Parathyroid adenoma (tissue), 2 donors: Measurements from ENCODE around the gene ERCC6L.
A peak's percentile ranks its signal among the peaks of the same experiment; 100 is the strongest.

Experiments
- H2AFZ ChIP-seq: fragments of 300-600 bp; sonication (generic); one replicate; pipeline ENCODE4 v1.7.0; 2017; ENCODE audit warnings: antibody characterized with exemption, mild to moderate bottlenecking
- H3K27ac ChIP-seq: fragments of 300-600 bp; sonication (generic); one replicate; pipeline ENCODE4 v1.7.0; 2017
- H3K27me3 ChIP-seq: fragments of 300-600 bp; sonication (generic); one replicate; pipeline ENCODE4 v1.7.0; 2017; ENCODE audit warnings: low read length; ENCODE audit not compliant: control insufficient read depth, insufficient read depth
- H3K36me3 ChIP-seq: fragments of 300-600 bp; sonication (generic); one replicate; pipeline ENCODE4 v1.7.0; 2017; ENCODE audit warnings: low read length; ENCODE audit not compliant: control insufficient read depth, insufficient read depth
- H3K4me1 ChIP-seq: fragments of 300-600 bp; sonication (generic); one replicate; pipeline ENCODE4 v1.7.0; 2017; ENCODE audit warnings: control low read depth
- H3K4me2 ChIP-seq: fragments of 300-600 bp; sonication (generic); one replicate; pipeline ENCODE4 v1.7.0; 2017; ENCODE audit warnings: low read length
- H3K4me3 ChIP-seq: fragments of 300-600 bp; sonication (generic); one replicate; pipeline ENCODE4 v1.7.0; 2017; ENCODE audit warnings: low read depth, low read length
- H3K79me2 ChIP-seq: fragments of 300-600 bp; sonication (generic); one replicate; pipeline ENCODE4 v1.7.0; 2017; ENCODE audit warnings: control low read depth
- H3K9ac ChIP-seq: fragments of 300-600 bp; sonication (generic); one replicate; pipeline ENCODE4 v1.7.0; 2017; ENCODE audit warnings: mild to moderate bottlenecking
- H3K9me3 ChIP-seq: fragments of 300-600 bp; sonication (generic); one replicate; pipeline ENCODE4 v1.7.0; 2017; ENCODE audit warnings: low read length; ENCODE audit not compliant: control insufficient read depth
- TF ChIP-seq, protein P1 (sequence below): fragments of 300-600 bp; sonication (generic); IDR thresholded peaks from one replicate; pipeline ENCODE4 v1.7.0; 2017; ENCODE audit warnings: antibody characterized with exemption, mild to moderate bottlenecking
- donor health status: primary hyperparathyroidism.

Gene ERCC6L

GRCh38 chrX:72245461-72246089 lies 6.7 kb upstream of the ERCC6L start:
- H3K27ac ChIP-seq, result no peak overlapping the region

GRCh38 chrX:72243472-72243871 lies 4.6 kb upstream of the ERCC6L start:
- TF ChIP-seq, protein P1, sequence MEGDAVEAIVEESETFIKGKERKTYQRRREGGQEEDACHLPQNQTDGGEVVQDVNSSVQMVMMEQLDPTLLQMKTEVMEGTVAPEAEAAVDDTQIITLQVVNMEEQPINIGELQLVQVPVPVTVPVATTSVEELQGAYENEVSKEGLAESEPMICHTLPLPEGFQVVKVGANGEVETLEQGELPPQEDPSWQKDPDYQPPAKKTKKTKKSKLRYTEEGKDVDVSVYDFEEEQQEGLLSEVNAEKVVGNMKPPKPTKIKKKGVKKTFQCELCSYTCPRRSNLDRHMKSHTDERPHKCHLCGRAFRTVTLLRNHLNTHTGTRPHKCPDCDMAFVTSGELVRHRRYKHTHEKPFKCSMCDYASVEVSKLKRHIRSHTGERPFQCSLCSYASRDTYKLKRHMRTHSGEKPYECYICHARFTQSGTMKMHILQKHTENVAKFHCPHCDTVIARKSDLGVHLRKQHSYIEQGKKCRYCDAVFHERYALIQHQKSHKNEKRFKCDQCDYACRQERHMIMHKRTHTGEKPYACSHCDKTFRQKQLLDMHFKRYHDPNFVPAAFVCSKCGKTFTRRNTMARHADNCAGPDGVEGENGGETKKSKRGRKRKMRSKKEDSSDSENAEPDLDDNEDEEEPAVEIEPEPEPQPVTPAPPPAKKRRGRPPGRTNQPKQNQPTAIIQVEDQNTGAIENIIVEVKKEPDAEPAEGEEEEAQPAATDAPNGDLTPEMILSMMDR, result no peak
- no peak overlapping the region for H3K27ac ChIP-seq

More at GRCh38 chrX:72245461-72246089, 6.7 kb upstream of the ERCC6L start:
- no peak overlapping the region for H2AFZ ChIP-seq
- no peak overlapping the region for H3K9ac ChIP-seq
- TF ChIP-seq, protein P1, result peak; percentile 65
- H3K27me3 ChIP-seq, result no peaks in the 10 kb centered on the region
- no peaks in the 10 kb centered on the region for H3K36me3 ChIP-seq
- H3K4me1 ChIP-seq, result no peaks in the 10 kb centered on the region
- no peaks in the 10 kb centered on the region for H3K9me3 ChIP-seq
- H3K79me2 ChIP-seq, result no peaks in the 10 kb centered on the region
- H3K4me3 ChIP-seq, result no peak overlapping the region
- H3K4me2 ChIP-seq, result no peak overlapping the region

DNA sequence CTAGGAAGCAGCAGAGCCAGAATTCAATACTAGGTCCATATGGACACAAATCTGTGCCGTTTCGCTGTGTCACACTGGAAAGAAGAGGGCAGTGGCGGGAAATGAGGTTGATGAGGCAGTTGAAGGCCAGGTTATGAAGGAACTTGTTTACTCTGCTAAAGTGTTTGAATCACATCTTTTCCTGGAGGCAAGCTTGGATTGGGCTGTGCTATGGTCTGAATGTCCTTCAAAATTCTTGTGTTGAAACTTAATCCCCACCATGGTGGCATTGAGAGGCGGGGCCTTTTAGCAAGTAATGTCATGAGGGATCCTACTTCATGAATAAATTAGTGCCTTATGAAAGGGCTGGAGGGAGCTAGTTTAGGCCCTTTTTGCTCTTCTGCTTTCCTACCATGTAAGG lies 2.1 kb upstream of the ERCC6L start:
- H3K9me3 ChIP-seq, result no peaks in the 10 kb centered on the region
- H3K36me3 ChIP-seq, result no peaks in the 10 kb centered on the region
- no peaks in the 10 kb centered on the region for H3K4me1 ChIP-seq
- no peak overlapping the region for H3K4me2 ChIP-seq
- no peak overlapping the region for H3K4me3 ChIP-seq
- no peak overlapping the region for H2AFZ ChIP-seq
- H3K27me3 ChIP-seq, result no peaks in the 10 kb centered on the region
- H3K27ac ChIP-seq, result no peak overlapping the region
- no peaks in the 10 kb centered on the region for H3K79me2 ChIP-seq
- no peak overlapping the region for H3K9ac ChIP-seq
- TF ChIP-seq, protein P1, result no peak

More at GRCh38 chrX:72243472-72243871, 4.6 kb upstream of the ERCC6L start:
- no peak overlapping the region for H2AFZ ChIP-seq
- no peaks in the 10 kb centered on the region for H3K79me2 ChIP-seq
- no peaks in the 10 kb centered on the region for H3K4me1 ChIP-seq
- H3K27me3 ChIP-seq, result no peaks in the 10 kb centered on the region
- H3K36me3 ChIP-seq, result no peaks in the 10 kb centered on the region
- no peak overlapping the region for H3K4me3 ChIP-seq
- no peak overlapping the region for H3K4me2 ChIP-seq
- no peaks in the 10 kb centered on the region for H3K9me3 ChIP-seq
- no peak overlapping the region for H3K9ac ChIP-seq

DNA sequence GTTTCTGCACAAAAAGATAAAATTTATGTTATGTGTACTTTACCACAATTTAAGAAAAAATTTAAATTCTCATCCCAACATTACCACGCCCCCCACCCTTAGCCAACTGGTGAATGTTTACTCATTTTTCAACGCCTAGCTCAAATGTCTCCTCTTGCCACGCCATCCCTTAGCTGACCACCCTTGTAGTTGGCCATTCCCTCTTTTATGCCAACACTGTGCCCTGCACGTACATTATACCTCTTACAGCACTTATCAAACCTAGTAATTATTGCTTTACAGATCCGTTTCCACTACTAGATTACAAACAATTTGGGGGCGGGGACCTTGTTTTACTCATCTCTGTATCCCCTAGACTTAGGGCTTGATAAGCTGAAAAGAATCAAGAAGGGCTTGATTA lies 644 bp downstream of the ERCC6L start:
- TF ChIP-seq, protein P1, result no peak
- no peaks in the 10 kb centered on the region for H3K4me1 ChIP-seq
- H3K9me3 ChIP-seq, result no peaks in the 10 kb centered on the region
- H3K27me3 ChIP-seq, result no peaks in the 10 kb centered on the region
- no peak overlapping the region for H3K27ac ChIP-seq
- no peaks in the 10 kb centered on the region for H3K36me3 ChIP-seq
- no peak overlapping the region for H2AFZ ChIP-seq
- no peak overlapping the region for H3K9ac ChIP-seq
- no peaks in the 10 kb centered on the region for H3K79me2 ChIP-seq
- no peak overlapping the region for H3K4me3 ChIP-seq
- H3K4me2 ChIP-seq, result no peak overlapping the region

- no peaks in the 10 kb centered on the region for H3K4me1 ChIP-seq
- no peak overlapping the region for H3K4me2 ChIP-seq
- no peak overlapping the region for H3K27ac ChIP-seq
- TF ChIP-seq, protein P1, result no peak
- no peak overlapping the region for H3K9ac ChIP-seq
- H3K36me3 ChIP-seq, result no peaks in the 10 kb centered on the region
- no peaks in the 10 kb centered on the region for H3K79me2 ChIP-seq
- H2AFZ ChIP-seq, result no peak overlapping the region
- H3K27me3 ChIP-seq, result no peaks in the 10 kb centered on the region
- no peaks in the 10 kb centered on the region for H3K9me3 ChIP-seq
- no peak overlapping the region for H3K4me3 ChIP-seq
Observed at GRCh38 chrX:72236841-72237240, 2.0 kb downstream of the ERCC6L start.
